HL-60 (cell line): ENCODE data around the gene SEPTIN5.

Experiments
- DNase-seq, 2 experiments: peaks; one replicate each; pipeline ENCODE4 v3.0.0-alpha.2; 2010 to 2020; ENCODE audit warnings: low read depth in 1 of 2, low spot score in 1 of 2
- H3K27ac ChIP-seq: fragments of 250-450 bp; sonication (Bioruptor Pico); replicated peaks from 2 replicates; pipeline ENCODE4 v1.5.1; 2020; ENCODE audit warnings: mild to moderate bottlenecking, moderate library complexity
- H3K27me3 ChIP-seq: fragments of 250-450 bp; sonication (Bioruptor Pico); 2 replicates; pipeline ENCODE4 v1.5.1; 2021; ENCODE audit warnings: mild to moderate bottlenecking, moderate library complexity; ENCODE audit not compliant: insufficient read depth, poor library complexity, severe bottlenecking
- H3K4me3 ChIP-seq: replicated peaks from 2 replicates; pipeline ENCODE4 v1.5.1; 2011; ENCODE audit warnings: mild to moderate bottlenecking, control low read depth, low read length; ENCODE audit not compliant: insufficient read depth
- CTCF ChIP-seq: IDR thresholded peaks from one replicate; pipeline ENCODE4 v1.5.1; 2011; ENCODE audit warnings: low read length, control low read depth, inconsistent platforms; ENCODE audit not compliant: insufficient read depth
- GABPA ChIP-seq: IDR thresholded peaks from 2 replicates; pipeline ENCODE4 v1.6.1; 2012; ENCODE audit warnings: low read depth
- POLR2AphosphoS5 ChIP-seq: IDR thresholded peaks from 2 replicates; pipeline ENCODE4 v1.6.1; 2012; ENCODE audit warnings: low read depth
- REST ChIP-seq: IDR thresholded peaks from 2 replicates; pipeline ENCODE4 v1.6.1; 2012; ENCODE audit warnings: low read depth; ENCODE audit not compliant: insufficient replicate concordance
- SPI1 ChIP-seq: IDR thresholded peaks from 2 replicates; pipeline ENCODE4 v1.6.1; 2012; ENCODE audit warnings: low read depth, mild to moderate bottlenecking, borderline replicate concordance

The SEPTIN5 gene

GRCh38 chr22:19719488-19720021, 5.3 kb downstream of the SEPTIN5 start:
- DNase-seq, result no peak
- H3K27ac ChIP-seq, result no peak overlapping the region
- H3K4me3 ChIP-seq, result no peak overlapping the region
- TF ChIP-seq SPI1 (no peak), GABPA (no peak), REST (no peak), CTCF (no peak), POLR2AphosphoS5 (no peak)
- H3K27me3 ChIP-seq, result peaks cover 12% of the 10 kb centered on the region

GRCh38 chr22:19720150-19720827, 6.0 kb downstream of the SEPTIN5 start:
- no peak overlapping the region for H3K27ac ChIP-seq
- TF ChIP-seq POLR2AphosphoS5 (no peak), CTCF (no peak), SPI1 (no peak), REST (no peak), GABPA (no peak)
- no peak for DNase-seq
- H3K4me3 ChIP-seq, result no peak overlapping the region
- H3K27me3 ChIP-seq, result peaks cover 16% of the 10 kb centered on the region

GRCh38 chr22:19720999-19721329, 6.7 kb downstream of the SEPTIN5 start:
- peaks cover 16% of the 10 kb centered on the region for H3K27me3 ChIP-seq
- no peak for DNase-seq
- TF ChIP-seq REST, result no peak
- TF ChIP-seq GABPA, result no peak
- no peak for TF ChIP-seq SPI1
- TF ChIP-seq CTCF, result no peak
- no peak for TF ChIP-seq POLR2AphosphoS5

More at GRCh38 chr22:19720999-19721329, 6.7 kb downstream of the SEPTIN5 start:
- H3K4me3 ChIP-seq, result no peak overlapping the region
- no peak overlapping the region for H3K27ac ChIP-seq
